Dendritic cell treated with granulocyte-macrophage colony-stimulating factor and Interleukin-4, amounts not matched to agents 40 ng/mL and 50 ng/mL, for 4 days (primary cell): ENCODE results near the gene GZF1.

Experiments
- H3K27ac Mint-ChIP-seq: one replicate; pipeline ENCODE4 v1.8.0; 2022; ENCODE audit warnings: mild to moderate bottlenecking, mixed read lengths
- H3K27me3 Mint-ChIP-seq: one replicate; pipeline ENCODE4 v1.8.0; 2022; ENCODE audit warnings: mild to moderate bottlenecking, mixed read lengths
- H3K36me3 Mint-ChIP-seq: one replicate; pipeline ENCODE4 v1.8.0; 2022; ENCODE audit warnings: low read depth, mixed read lengths
- H3K4me1 Mint-ChIP-seq: one replicate; pipeline ENCODE4 v1.8.0; 2022; ENCODE audit warnings: low read depth, mixed read lengths
- H3K4me3 Mint-ChIP-seq: one replicate; pipeline ENCODE4 v1.8.0; 2022; ENCODE audit warnings: mild to moderate bottlenecking, moderate library complexity, mixed read lengths
- H3K9me3 Mint-ChIP-seq: one replicate; pipeline ENCODE4 v1.8.0; 2022; ENCODE audit warnings: mixed read lengths
- intact Hi-C: fragments of 100-400 bp; cut with micrococcal nuclease; formaldehyde crosslinking; loops from one replicate; pipeline ENCODE4 v1.15.0; 2022

Gene GZF1

DNA sequence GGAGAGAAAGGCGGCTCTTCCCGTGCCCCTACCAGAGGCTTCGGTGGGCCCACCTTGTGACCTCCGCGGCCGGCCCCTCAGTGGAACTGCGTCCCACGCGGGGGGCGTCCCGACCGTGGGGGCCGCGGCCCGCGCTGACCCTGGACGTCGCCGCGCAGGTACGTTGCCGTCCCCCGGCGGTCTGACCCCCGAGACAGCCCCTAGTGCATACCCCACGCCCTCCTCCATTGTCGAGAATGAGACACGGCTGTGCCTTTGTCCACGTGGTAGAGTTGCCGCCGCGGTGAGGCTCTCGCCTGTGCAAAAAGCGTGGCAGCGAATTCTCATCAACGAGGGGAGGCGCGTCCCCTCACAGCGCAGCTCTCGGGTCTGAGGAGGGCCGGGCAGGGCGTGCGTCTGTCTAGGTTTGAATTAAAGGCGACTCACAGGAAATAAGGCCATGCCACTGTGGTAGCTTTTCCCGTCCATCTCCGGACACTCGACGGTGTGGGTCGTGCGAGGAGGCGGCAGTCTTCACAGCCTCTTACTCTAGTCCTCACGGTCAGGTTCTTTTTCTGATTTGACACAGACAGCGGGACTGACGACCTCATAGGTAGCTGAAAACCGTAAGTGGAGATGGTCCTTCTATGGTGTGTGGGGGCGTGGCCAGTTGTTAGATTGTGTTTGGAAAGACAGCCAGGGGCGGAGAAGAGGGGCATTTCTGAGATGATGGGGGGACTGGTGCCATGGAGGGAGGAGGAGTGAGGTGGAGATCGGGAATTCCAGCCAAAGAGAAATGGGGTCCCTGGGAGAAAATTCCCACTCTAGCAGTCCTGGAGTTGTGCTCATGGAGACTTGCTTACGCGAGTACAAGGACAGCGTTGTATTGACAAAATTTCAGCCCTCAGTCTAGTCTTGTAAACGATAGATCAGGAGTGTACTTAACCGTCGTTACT is 10.8 kb upstream of the GZF1 start:
- H3K9me3 Mint-ChIP-seq = no peaks in the 10 kb centered on the region
- peaks cover 26% of the 10 kb centered on the region for H3K36me3 Mint-ChIP-seq
- intact Hi-C loops = loop anchor here (1.0 kb wide), 2 partner anchors 7 to 11 kb away; partner anchors contain the start of gene GZF1
- H3K4me1 Mint-ChIP-seq = peaks cover 21% of the 10 kb centered on the region
- peak overlapping the region; percentile 95 for H3K27ac Mint-ChIP-seq
- H3K27me3 Mint-ChIP-seq = peaks cover 5% of the 10 kb centered on the region
- peak overlapping the region; percentile 84 for H3K4me3 Mint-ChIP-seq

DNA sequence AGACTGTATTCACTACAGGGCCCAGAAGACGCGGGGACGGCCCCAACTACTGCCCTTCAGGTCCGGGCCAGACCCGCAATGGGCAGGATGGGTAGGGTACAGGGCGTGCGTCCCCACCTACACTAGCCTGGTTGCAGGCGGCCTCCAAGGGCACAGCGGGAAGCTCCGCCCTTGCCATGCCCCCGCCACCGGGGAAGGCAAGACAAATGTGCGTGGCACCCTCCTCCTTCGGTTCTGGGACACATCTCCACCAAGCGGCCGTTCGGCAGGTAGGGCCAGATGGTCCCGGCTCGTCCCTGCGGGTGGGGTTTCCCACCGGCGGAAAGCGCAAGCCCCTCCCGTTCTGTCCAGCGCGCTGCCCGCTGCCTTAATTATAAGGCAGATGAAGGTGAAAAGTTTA is 5.8 kb upstream of the GZF1 start:
- no peaks in the 10 kb centered on the region for H3K27me3 Mint-ChIP-seq
- intact Hi-C loops = no loop called here
- no peaks in the 10 kb centered on the region for H3K9me3 Mint-ChIP-seq
- H3K27ac Mint-ChIP-seq = no peak overlapping the region
- H3K4me1 Mint-ChIP-seq = peaks cover 28% of the 10 kb centered on the region
- H3K4me3 Mint-ChIP-seq = no peak overlapping the region
- H3K36me3 Mint-ChIP-seq = peaks cover 27% of the 10 kb centered on the region

DNA sequence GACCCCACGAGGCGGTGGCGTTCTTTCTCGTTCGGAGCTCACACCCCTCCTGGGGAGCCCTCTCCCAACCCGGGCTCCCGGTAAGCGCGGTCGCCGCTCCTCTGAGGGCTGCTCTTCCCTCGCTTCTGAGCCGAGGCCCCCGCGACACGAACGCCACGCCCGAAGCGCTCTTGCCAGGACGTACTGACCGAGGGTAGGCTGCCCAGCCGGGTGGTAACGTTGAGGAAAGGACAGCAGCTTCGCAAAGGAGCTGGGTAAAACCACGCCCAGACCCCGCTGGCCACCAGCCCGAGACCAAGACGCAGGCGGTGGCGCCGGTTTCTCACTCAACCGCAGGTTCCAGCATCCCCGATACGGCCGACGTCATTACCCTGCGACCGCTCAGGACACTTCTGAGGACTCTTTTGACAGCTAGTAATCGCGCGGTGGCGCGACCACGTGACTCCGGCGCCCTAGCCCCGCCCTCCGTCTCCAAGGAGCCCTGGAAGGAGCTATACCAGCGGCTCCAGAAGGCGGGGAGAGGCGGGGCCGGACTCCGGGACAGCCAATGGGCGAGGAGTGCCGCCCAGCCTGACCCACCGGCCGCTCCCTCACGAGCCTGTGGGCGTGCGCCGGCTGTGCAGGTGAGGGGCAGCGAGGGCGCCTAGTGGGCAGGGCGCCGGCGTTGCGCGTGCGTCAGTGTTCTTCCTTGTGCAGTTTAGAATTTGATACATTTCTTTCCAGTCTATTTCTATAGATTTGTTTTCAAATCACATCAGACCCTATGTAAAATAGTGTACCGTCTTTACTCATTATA is 4.0 kb upstream of the GZF1 start:
- H3K27me3 Mint-ChIP-seq = no peaks in the 10 kb centered on the region
- H3K4me3 Mint-ChIP-seq = peak overlapping the region; percentile 86
- H3K36me3 Mint-ChIP-seq = peaks cover 34% of the 10 kb centered on the region
- H3K27ac Mint-ChIP-seq = peak overlapping the region; percentile 97
- H3K4me1 Mint-ChIP-seq = peaks cover 22% of the 10 kb centered on the region
- intact Hi-C loops = loop anchor here (1.0 kb wide), 1 partner anchor 8 kb away; the partner anchor contains the start of gene NXT1
- H3K9me3 Mint-ChIP-seq = no peaks in the 10 kb centered on the region

DNA sequence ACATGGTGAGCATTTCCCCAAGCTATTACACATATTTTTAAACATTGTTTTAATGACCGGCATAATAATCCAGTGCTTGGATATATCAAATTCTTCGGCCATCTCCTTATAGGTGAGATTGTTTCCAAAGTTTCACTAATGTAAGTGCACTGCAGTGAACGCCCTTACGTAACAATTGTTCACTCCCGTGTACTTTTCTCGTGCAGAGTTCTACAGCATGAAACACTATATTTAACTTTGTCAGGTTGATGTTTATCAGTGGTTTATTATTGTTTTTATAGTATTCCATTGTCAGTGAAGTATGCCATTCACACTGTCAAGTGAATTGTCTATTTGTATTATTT is 3.4 kb upstream of the GZF1 start:
- H3K36me3 Mint-ChIP-seq = peaks cover 39% of the 10 kb centered on the region
- peak overlapping the region; percentile 97 for H3K27ac Mint-ChIP-seq
- H3K9me3 Mint-ChIP-seq = no peaks in the 10 kb centered on the region
- no peaks in the 10 kb centered on the region for H3K27me3 Mint-ChIP-seq
- H3K4me1 Mint-ChIP-seq = peaks cover 26% of the 10 kb centered on the region
- peak overlapping the region; percentile 86 for H3K4me3 Mint-ChIP-seq
- intact Hi-C loops = loop anchor here (1.0 kb wide), 1 partner anchor 8 kb away; the partner anchor contains the start of gene NXT1

DNA sequence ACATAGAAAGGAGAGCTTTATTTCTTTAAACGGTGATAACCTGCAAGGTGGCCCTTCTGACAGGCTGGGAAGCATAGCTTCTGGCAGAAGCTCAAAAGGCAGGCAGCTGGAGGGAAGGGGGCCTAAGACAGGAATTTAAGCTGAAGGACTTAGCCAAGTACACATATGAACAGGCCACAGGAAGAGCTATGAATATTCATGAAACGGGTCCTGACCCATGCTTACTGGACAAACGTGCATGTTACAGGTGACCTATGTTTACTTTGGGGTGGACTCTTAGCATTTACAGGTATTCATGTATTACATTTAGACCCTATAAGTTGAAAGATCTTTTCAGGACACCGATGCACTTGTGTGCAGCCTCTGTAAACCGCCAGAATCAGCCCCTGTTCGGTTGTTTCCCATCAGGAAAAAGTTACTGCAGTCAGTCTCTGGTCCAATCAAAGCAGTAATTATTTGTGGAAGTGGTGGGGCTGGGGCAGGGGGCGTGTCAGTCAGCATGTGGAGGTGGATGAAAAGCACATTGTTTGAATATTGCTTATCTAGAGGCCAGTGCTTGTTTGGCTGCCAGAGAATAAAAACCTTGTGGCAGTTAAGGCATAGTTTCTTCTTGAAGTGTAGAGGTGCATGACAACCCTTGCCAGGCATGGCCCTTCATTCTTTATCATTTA is 2.9 kb upstream of the GZF1 start:
- peaks cover 34% of the 10 kb centered on the region for H3K36me3 Mint-ChIP-seq
- H3K27ac Mint-ChIP-seq = peak overlapping the region; percentile 97
- no peak overlapping the region for H3K4me3 Mint-ChIP-seq
- intact Hi-C loops = loop anchor here (1.0 kb wide), 1 partner anchor 9 kb away; the partner anchor contains the start of gene NXT1
- H3K4me1 Mint-ChIP-seq = peaks cover 30% of the 10 kb centered on the region
- no peaks in the 10 kb centered on the region for H3K27me3 Mint-ChIP-seq
- H3K9me3 Mint-ChIP-seq = no peaks in the 10 kb centered on the region

DNA sequence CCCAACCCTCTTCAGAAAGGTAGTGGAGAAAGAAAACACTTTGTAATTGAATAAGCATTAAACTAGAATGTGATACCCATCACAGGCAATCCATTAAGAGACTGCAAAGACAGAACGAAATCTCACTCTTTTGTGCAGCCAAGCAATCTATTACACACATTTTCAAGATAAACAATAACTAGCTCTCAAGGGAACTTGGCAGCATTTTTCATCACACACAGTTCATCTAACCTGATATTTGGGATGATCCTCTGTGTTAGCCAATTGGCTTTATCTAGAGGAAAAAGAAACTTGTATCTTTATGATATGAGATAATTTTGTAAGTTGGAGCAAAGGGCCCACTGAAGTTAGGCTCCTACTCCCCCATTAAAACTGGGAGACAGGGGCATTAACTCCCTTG is 1.5 kb upstream of the GZF1 start:
- peak overlapping the region; percentile 98 for H3K27ac Mint-ChIP-seq
- H3K27me3 Mint-ChIP-seq = no peaks in the 10 kb centered on the region
- H3K4me1 Mint-ChIP-seq = peaks cover 44% of the 10 kb centered on the region
- H3K4me3 Mint-ChIP-seq = peak overlapping the region; percentile 69
- peaks cover 33% of the 10 kb centered on the region for H3K36me3 Mint-ChIP-seq
- intact Hi-C loops = loop anchor here (5.0 kb wide), 2 partner anchors 62 to 277 kb away; partner anchors contain the start of genes CST3 and NAPB
- H3K9me3 Mint-ChIP-seq = no peaks in the 10 kb centered on the region

DNA sequence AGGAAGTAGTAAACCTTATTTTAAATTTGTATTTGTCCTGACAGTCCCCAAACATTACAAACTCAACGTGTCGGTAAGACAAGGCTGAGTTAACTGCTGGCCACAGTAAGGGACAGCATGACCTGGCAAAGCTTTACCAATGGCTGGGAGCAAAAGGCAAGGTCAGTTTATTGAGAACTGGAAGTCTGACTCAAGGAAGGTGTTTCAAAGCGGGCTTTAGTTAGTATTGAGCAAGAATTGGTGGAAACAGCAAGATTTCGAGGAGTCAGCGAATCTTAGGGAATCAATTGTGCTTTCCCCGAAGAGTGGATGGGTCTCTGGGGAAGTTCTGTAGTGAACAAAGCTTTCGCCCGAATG is 885 bp upstream of the GZF1 start:
- no peaks in the 10 kb centered on the region for H3K9me3 Mint-ChIP-seq
- H3K4me3 Mint-ChIP-seq = peak overlapping the region; percentile 69
- peak overlapping the region; percentile 98 for H3K27ac Mint-ChIP-seq
- peaks cover 33% of the 10 kb centered on the region for H3K36me3 Mint-ChIP-seq
- intact Hi-C loops = loop anchor here (5.0 kb wide), 2 partner anchors 61 to 276 kb away; partner anchors contain the start of genes CST3 and NAPB
- H3K4me1 Mint-ChIP-seq = peaks cover 50% of the 10 kb centered on the region
- H3K27me3 Mint-ChIP-seq = no peaks in the 10 kb centered on the region

DNA sequence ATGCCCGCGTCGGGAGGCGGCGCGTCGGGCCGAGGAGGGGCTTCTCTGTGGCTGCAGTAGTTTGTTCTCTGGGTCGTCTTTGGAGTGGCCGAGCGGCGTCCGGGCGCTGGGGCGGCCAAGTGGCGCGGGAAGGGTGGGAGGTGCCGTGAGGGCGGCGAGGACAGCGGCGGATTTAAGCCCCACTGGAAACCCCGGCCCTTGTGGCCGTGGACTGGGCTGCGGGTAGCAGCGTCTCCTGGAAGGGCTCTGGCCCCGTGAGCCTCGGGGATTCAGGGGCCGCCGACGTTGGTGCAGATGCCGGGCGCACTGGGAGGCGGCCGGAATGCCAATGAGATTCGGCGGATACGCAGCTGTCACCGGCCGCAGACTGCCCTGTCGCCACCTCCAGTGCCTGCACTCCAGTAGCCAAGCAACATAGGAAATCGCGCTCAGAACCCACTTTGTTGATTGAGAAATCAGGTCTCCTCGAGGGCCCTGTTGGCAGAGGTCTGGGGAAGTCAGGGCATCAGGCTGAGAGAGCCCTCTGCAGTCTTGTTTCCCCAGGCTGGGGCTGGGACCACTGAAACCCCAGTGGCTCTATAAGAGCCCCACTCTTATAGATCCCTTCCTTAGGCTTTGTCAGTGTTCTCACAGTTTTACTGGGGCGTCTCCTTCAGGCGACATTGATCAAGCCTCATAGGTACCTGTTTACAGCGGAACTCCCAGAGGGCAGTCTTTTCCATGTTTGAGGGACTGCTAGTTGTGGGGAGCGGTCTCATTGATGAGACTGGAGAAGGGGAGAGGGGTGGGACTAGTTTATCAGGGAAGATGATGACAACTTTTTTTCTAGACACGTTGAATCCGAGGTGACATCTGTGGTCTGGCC is 642 bp downstream of the GZF1 start:
- H3K27ac Mint-ChIP-seq = peak overlapping the region; percentile 98
- peaks cover 45% of the 10 kb centered on the region for H3K4me1 Mint-ChIP-seq
- no peaks in the 10 kb centered on the region for H3K9me3 Mint-ChIP-seq
- no peaks in the 10 kb centered on the region for H3K27me3 Mint-ChIP-seq
- peaks cover 32% of the 10 kb centered on the region for H3K36me3 Mint-ChIP-seq
- intact Hi-C loops = loop anchor here (1.0 to 5.0 kb wide), 3 partner anchors 12 to 275 kb away; partner anchors contain the start of genes CST3, NAPB and NXT1
- H3K4me3 Mint-ChIP-seq = peak overlapping the region; percentile 96

DNA sequence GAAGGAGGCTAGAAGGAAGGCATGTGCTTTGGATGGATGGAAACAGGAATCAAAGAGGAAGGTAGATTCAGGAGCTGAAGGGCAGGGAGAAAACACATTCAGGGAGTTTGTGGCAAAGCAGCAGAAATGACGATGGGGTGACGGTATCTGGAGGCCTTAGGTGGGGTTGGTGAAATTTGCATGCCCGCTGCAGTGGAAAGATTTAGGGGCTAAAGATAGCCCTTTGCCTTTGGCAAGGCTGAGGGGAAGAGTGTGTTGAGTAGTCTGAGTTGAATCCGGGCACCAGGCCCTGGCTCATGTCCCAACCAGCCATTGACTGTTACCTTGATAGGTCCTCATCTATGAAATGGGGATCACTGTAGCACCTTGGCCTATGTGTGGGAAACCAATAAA is 1.3 kb downstream of the GZF1 start:
- H3K27me3 Mint-ChIP-seq = no peaks in the 10 kb centered on the region
- H3K4me1 Mint-ChIP-seq = peaks cover 49% of the 10 kb centered on the region
- peaks cover 32% of the 10 kb centered on the region for H3K36me3 Mint-ChIP-seq
- no peaks in the 10 kb centered on the region for H3K9me3 Mint-ChIP-seq
- peak overlapping the region; percentile 96 for H3K4me3 Mint-ChIP-seq
- intact Hi-C loops = loop anchor here (5.0 kb wide), 2 partner anchors 59 to 274 kb away; partner anchors contain the start of genes CST3 and NAPB
- peak overlapping the region; percentile 98 for H3K27ac Mint-ChIP-seq

DNA sequence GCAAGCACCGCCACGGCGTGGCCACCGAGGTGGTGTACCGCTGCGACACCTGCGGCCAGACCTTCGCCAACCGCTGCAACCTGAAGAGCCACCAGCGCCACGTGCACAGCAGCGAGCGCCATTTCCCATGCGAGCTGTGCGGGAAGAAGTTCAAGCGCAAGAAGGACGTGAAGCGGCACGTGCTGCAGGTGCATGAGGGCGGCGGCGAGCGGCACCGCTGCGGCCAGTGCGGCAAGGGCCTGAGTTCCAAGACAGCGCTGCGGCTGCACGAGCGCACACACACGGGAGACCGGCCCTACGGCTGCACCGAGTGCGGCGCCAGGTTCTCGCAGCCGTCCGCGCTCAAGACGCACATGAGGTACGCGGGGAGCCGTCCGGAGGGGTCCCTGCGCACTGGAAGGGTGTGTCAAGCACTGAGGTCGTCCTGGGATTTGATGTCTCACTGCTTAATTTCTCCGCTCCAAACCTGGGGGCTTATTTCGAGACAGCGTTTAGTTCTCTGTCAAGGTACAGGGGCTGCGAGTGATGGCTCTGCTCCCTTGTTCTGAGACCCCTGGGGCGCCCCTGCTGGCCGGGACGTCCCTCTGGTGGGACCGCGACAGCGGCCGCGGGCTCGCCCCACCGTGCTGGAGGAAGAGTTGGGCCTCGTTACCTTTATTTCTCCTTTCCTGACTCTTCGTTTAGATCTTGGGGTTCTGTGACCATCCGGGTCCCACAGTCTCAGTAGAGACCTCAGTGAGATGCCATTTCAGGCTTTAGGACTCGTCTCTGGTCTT is 3.6 kb downstream of the GZF1 start:
- Mint-ChIP-seq H3K27ac (peak overlapping the region; percentile 87), H3K9me3 (no peaks in the 10 kb centered on the region), H3K36me3 (peaks cover 53% of the 10 kb centered on the region), H3K4me3 (peak overlapping the region; percentile 20), H3K27me3 (no peaks in the 10 kb centered on the region), H3K4me1 (peaks cover 44% of the 10 kb centered on the region)
- intact Hi-C loops = no loop called here

DNA sequence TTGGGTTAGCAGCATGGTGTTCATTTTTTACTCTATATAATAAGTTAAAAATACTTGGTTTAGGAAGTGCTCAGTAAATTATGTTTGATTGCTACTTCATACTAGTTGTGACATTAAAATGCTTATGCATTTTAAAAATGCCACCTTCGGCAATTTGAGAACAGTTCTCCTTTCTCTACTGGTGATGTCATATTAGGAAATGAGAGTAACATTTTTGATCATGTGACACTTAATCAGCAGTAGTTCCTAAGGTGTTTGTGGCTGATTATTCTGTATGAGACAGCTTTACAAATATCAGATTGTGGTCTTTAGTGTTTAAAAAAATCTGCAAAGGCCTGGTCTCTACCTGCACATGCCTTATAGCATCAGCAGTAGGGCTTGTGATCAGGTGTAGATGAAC is 4.4 kb downstream of the GZF1 start:
- H3K27ac Mint-ChIP-seq = peak overlapping the region; percentile 87
- peak overlapping the region; percentile 9 for H3K4me3 Mint-ChIP-seq
- no peaks in the 10 kb centered on the region for H3K9me3 Mint-ChIP-seq
- intact Hi-C loops = no loop called here
- peaks cover 52% of the 10 kb centered on the region for H3K4me1 Mint-ChIP-seq
- H3K36me3 Mint-ChIP-seq = peaks cover 61% of the 10 kb centered on the region
- H3K27me3 Mint-ChIP-seq = no peaks in the 10 kb centered on the region

DNA sequence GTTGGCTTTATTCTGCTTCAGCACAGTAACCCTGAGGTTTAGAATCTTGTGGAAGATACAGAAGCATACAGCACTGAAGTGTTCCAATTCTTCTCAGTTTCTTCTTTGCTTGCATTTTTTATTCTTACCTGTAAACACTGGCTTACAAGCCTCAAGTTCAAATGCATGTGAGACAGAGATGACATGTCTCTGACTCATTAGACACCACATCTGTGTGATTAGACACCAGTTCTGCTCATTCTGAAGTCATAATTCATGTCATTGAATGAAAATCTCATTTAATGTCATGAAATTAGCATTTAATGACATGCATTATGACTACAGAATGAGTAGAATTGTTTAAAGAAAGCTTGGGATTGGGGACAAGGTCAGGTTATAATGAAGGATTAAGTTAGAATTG is 5.8 kb downstream of the GZF1 start:
- H3K27ac Mint-ChIP-seq = no peak overlapping the region
- intact Hi-C loops = no loop called here
- H3K9me3 Mint-ChIP-seq = no peaks in the 10 kb centered on the region
- H3K27me3 Mint-ChIP-seq = no peaks in the 10 kb centered on the region
- peaks cover 64% of the 10 kb centered on the region for H3K36me3 Mint-ChIP-seq
- peaks cover 52% of the 10 kb centered on the region for H3K4me1 Mint-ChIP-seq
- no peak overlapping the region for H3K4me3 Mint-ChIP-seq
